HepG2 (cell line): ENCODE data around the gene KIRREL3. TPM values are rescaled to one million over a fixed set of nuclear protein-coding genes. Genes with fewer than 3 reads are reported as not detected.

Experiments used
- ATAC-seq: fragments of 200-7000 bp; cut with Tn5 transposase; 3 replicates; pipeline ENCODE4 v1.9.1; 2020; ENCODE audit warnings: mild to moderate bottlenecking, moderate library complexity
- BruUV-seq: library from RNA; stranded (reverse); fragments of 400-500 nt; replicated peaks from 2 replicates; lab custom pipeline; 2021; lab: Mats Ljungman, UMichigan
- CTCF ChIA-PET: fragments of 300-600 bp; formaldehyde crosslinking; extraction: SDS; loops from one replicate; lab custom pipeline; 2021; ENCODE audit warnings: low total read pairs, inconsistent platforms, low intra/inter-chr PET ratio; lab: Yijun Ruan, JAX
- POLR2A ChIA-PET: fragments of 350-600 bp; sonication (Branson Sonifier 250); formaldehyde crosslinking; loops from one replicate; lab custom pipeline; 2020; ENCODE audit warnings: antibody characterized with exemption, inconsistent platforms; lab: Yijun Ruan, JAX
- DNase-seq: peaks from one replicate; pipeline ENCODE4 v3.0.0-alpha.2; 2015; ENCODE audit warnings: low spot score
- FAIRE-seq: peaks from 3 replicates; lab custom pipeline; 2011; peaks lifted over from hg19 to GRCh38; lab: Jason Lieb, UNC
- H2AFZ ChIP-seq: one replicate; pipeline ENCODE4 v1.6.1; 2011; ENCODE audit warnings: low read length, inconsistent platforms
- H3K27ac ChIP-seq: fragments of 300-600 bp; 3 replicates; pipeline ENCODE4 v1.8.0; 2011; ENCODE audit warnings: mixed run types, mild to moderate bottlenecking, mixed read lengths, low read length, inconsistent platforms; ENCODE audit not compliant: insufficient read depth; ENCODE audit errors: extremely low read length
- H3K27me3 ChIP-seq, 2 experiments: fragments of 200-600 bp in 1 of 2; 2 replicates in 1 of 2; 3 replicates in 1 of 2; pipeline versions ENCODE4 v1.6.0 to v1.8.0; 2011; ENCODE audit warnings: low read length in 2 of 2, mild to moderate bottlenecking in 2 of 2, moderate library complexity in 2 of 2, inconsistent platforms in 1 of 2; ENCODE audit not compliant: insufficient read depth in 2 of 2, control insufficient read depth in 1 of 2
- H3K36me3 ChIP-seq, 2 experiments: fragments of 200-600 bp in 1 of 2; replicated peaks in 1 of 2; 2 replicates in 1 of 2; 3 replicates in 1 of 2; pipeline versions ENCODE4 v1.5.1 to v1.8.0; 2011; ENCODE audit warnings: low read length in 2 of 2, inconsistent platforms in 1 of 2; ENCODE audit not compliant: insufficient read depth in 2 of 2, control insufficient read depth in 1 of 2
- H3K4me1 ChIP-seq: 2 replicates; pipeline ENCODE4 v1.5.1; 2012; ENCODE audit warnings: low read length, inconsistent platforms; ENCODE audit not compliant: insufficient read depth
- H3K4me2 ChIP-seq: 2 replicates; pipeline ENCODE4 v1.6.0; 2011; ENCODE audit warnings: low read depth, low read length, inconsistent platforms
- H3K4me3 ChIP-seq, 3 experiments: fragments of 200-600 bp in 1 of 3; sonication (generic), shearing (Covaris generic) in 1 of 3; replicated peaks in 1 of 3; 2 replicates each; pipeline ENCODE4 v1.5.1; 2011 to 2016; ENCODE audit warnings: low read length in 3 of 3, inconsistent platforms in 2 of 3, low read depth in 2 of 3, mild to moderate bottlenecking in 2 of 3, control low read depth in 1 of 3, mixed read lengths in 1 of 3; ENCODE audit not compliant: insufficient read depth in 1 of 3
- H3K79me2 ChIP-seq: one replicate; pipeline ENCODE4 v1.6.1; 2011; ENCODE audit warnings: low read length, inconsistent platforms; ENCODE audit not compliant: insufficient read depth
- H3K9ac ChIP-seq: 2 replicates; pipeline ENCODE4 v1.6.0; 2011; ENCODE audit warnings: mild to moderate bottlenecking, low read depth, low read length, inconsistent platforms; ENCODE audit not compliant: insufficient read depth
- H3K9me3 ChIP-seq: 2 replicates; pipeline ENCODE4 v1.5.1; 2012; ENCODE audit warnings: mild to moderate bottlenecking, low read length
- H4K20me1 ChIP-seq: 2 replicates; pipeline ENCODE4 v1.6.0; 2011; ENCODE audit warnings: inconsistent platforms, mild to moderate bottlenecking, low read length, moderate library complexity; ENCODE audit not compliant: insufficient read depth
- ADNP ChIP-seq: sonication (generic); formaldehyde crosslinking; IDR thresholded peaks from 2 replicates; pipeline ENCODE4 v1.4.0; 2020; ENCODE audit warnings: missing genetic modification reagents
- MBNL3 ChIP-seq: fragments of 250-450 bp; sonication (Bioruptor Pico); conservative IDR thresholded peaks from 2 replicates; pipeline ENCODE4 v1.8.0; 2022; ENCODE audit warnings: mild to moderate bottlenecking, inconsistent platforms
- ZBTB7A ChIP-seq: sonication (generic); formaldehyde crosslinking; IDR thresholded peaks from 2 replicates; pipeline ENCODE4 v1.8.0; 2022; ENCODE audit warnings: mild to moderate bottlenecking, missing genetic modification reagents
- ZNF562 ChIP-seq: sonication (generic); formaldehyde crosslinking; IDR thresholded peaks from 2 replicates; pipeline ENCODE4 v1.8.0; 2022; ENCODE audit warnings: missing genetic modification reagents, borderline replicate concordance
- ZSCAN20 ChIP-seq: sonication (generic); formaldehyde crosslinking; IDR thresholded peaks from 2 replicates; pipeline ENCODE4 v1.4.0; 2020; ENCODE audit warnings: missing genetic modification reagents, mild to moderate bottlenecking, borderline replicate concordance
- ZSCAN30 ChIP-seq: sonication (generic); formaldehyde crosslinking; IDR thresholded peaks from 2 replicates; pipeline ENCODE4 v1.5.0; 2020; ENCODE audit warnings: mild to moderate bottlenecking, missing genetic modification reagents
- WGBS: methylation state at CpG from one replicate; pipeline ENCODE4 v1.1.6; 2017; ENCODE audit warnings: low lambda C conversion rate; 5-methylcytosine and 5-hydroxymethylcytosine counted together
- in situ Hi-C: cut with HindIII; loops from 2 replicates; pipeline ENCODE4 v1.10.0; 2017; ENCODE audit warnings: low pct_unique_long_range_greater_than_20kb; ENCODE audit not compliant: extremely low pct_ligation_motif_present
- intact Hi-C: fragments of 100-400 bp; cut with micrococcal nuclease; formaldehyde crosslinking; loops from one replicate; pipeline ENCODE4 v1.10.0; 2022; ENCODE audit not compliant: unreplicated experiment
- polyA plus RNA-seq, 8 experiments: library from polyadenylated mRNA; depleted of rRNA in 3 of 8; stranded (reverse) in 7 of 8; unstranded in 1 of 8; fragments of >200 nt; fragmentation: Illumina TruSeq in 4 of 8; extraction: Trizol in 4 of 8; gene quantifications; 2 replicates each; pipeline versions ENCODE4 v1.2.1 to v1.2.3, GENCODE V29; 2011 to 2016; ENCODE audit warnings: low read depth in 4 of 8, missing spikeins in 1 of 8, mixed read lengths in 1 of 8; ENCODE audit not compliant: insufficient read depth in 1 of 8
- total RNA-seq, 5 experiments: library from RNA; depleted of rRNA; stranded (reverse); fragments of >200 nt; fragmentation: Illumina TruSeq; extraction: Trizol; gene quantifications; 2 replicates each; pipeline ENCODE4 v1.2.3, GENCODE V29; 2016; ENCODE audit warnings: low read depth in 1 of 5
- TF ChIP-seq, protein P1 (sequence below): sonication (generic); formaldehyde crosslinking; IDR thresholded peaks from 2 replicates; pipeline ENCODE4 v1.9.0; 2021; ENCODE audit warnings: missing genetic modification reagents, mild to moderate bottlenecking, borderline replicate concordance
- TF ChIP-seq, protein P2 (sequence below): sonication (generic); formaldehyde crosslinking; IDR thresholded peaks from 2 replicates; pipeline ENCODE4 v1.5.0; 2020; ENCODE audit warnings: missing genetic modification reagents, mild to moderate bottlenecking, borderline replicate concordance

KIRREL3 gene
- total and polyA plus RNA-seq, 2 of the 13 experiments (the other 11 are each of a cell fraction or from before 2014, with no cell fraction given), result not detected

DNA sequence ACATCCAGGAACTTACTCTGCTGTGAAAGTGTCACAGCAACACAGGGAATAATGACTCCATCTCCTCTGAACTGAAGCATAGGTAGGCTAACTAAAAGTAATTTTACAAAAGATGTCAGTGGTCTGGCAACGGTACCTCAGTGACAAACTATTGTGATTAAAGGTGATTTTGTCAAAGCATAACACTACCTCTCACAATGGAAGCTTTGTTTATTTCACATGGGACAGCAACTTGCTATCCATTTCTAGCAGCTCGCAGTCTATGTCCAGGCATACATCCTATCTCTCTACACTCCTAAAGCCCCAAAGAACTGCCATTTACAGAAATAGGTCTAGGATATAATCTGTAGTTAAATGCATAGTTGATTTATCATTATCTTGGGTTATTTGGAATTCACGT, 163.0 kb downstream of the KIRREL3 start:
- no peaks in the 10 kb centered on the region for H3K36me3 ChIP-seq
- ChIA-PET CTCF (no interaction called here), POLR2A (no interaction called here)
- in situ Hi-C loops, result no loop called here
- H3K27me3 ChIP-seq, result peaks cover 0 to 18% of the 10 kb centered on the region in 2 experiments; a peak in 2 of 5 replicates
- H3K9me3 ChIP-seq, result no peaks in the 10 kb centered on the region
- DNase-seq, result no peak
- no peak overlapping the region for H3K9ac ChIP-seq
- 18% methylated on average over 3 of the region's 3 CpGs for WGBS
- H3K27ac ChIP-seq, result no peak overlapping the region
- H3K4me3 ChIP-seq, result no peak overlapping the region
- H4K20me1 ChIP-seq, result no peaks in the 10 kb centered on the region
- intact Hi-C loops, result no loop called here
- no peak overlapping the region for H2AFZ ChIP-seq
- no peaks in the 10 kb centered on the region for H3K79me2 ChIP-seq
- TF ChIP-seq ZSCAN20 (CRISPR knock-in tag) (no peak), ADNP (CRISPR knock-in tag) (no peak), ZBTB7A (CRISPR knock-in tag) (no peak), ZNF562 (no peak), MBNL3 (no peak), ZSCAN30 (CRISPR knock-in tag) (no peak)
- TF ChIP-seq, protein P1, sequence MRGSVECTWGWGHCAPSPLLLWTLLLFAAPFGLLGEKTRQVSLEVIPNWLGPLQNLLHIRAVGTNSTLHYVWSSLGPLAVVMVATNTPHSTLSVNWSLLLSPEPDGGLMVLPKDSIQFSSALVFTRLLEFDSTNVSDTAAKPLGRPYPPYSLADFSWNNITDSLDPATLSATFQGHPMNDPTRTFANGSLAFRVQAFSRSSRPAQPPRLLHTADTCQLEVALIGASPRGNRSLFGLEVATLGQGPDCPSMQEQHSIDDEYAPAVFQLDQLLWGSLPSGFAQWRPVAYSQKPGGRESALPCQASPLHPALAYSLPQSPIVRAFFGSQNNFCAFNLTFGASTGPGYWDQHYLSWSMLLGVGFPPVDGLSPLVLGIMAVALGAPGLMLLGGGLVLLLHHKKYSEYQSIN (CRISPR knock-in tag), result no peak
- TF ChIP-seq, protein P2, sequence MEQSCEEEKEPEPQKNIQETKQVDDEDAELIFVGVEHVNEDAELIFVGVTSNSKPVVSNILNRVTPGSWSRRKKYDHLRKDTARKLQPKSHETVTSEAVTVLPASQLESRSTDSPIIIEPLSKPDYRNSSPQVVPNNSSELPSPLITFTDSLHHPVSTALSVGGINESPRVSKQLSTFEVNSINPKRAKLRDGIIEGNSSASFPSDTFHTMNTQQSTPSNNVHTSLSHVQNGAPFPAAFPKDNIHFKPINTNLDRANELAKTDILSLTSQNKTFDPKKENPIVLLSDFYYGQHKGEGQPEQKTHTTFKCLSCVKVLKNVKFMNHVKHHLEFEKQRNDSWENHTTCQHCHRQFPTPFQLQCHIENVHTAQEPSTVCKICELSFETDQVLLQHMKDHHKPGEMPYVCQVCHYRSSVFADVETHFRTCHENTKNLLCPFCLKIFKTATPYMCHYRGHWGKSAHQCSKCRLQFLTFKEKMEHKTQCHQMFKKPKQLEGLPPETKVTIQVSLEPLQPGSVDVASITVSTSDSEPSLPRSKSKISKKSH (CRISPR knock-in tag), result no peak
- TF ChIP-seq, all 625 proteins: peak for 0
- no TSS peak for BruUV-seq
- no peak overlapping the region for H3K4me2 ChIP-seq
- FAIRE-seq, result no peak
- no peaks in the 10 kb centered on the region for H3K4me1 ChIP-seq
- ATAC-seq, result no peak
